CD4-positive, alpha-beta T cell (primary cell): Measurements from ENCODE around the gene PDE7B. TPM values are rescaled to one million over a fixed set of nuclear protein-coding genes. Genes with fewer than 3 reads are reported as not detected.

Source experiments
- ATAC-seq: fragments of 200-7000 bp; cut with Tn5 transposase; one replicate; pipeline ENCODE4 v1.10.0; 2022; ENCODE audit warnings: mild to moderate bottlenecking; ENCODE audit not compliant: poor library complexity
- CTCF ChIA-PET: fragments of 350-600 bp; sonication (Branson Sonifier 250); formaldehyde crosslinking; loops from one replicate; lab custom pipeline; 2021; ENCODE audit warnings: antibody characterized with exemption, inconsistent platforms; lab: Charles Lee
- POLR2A ChIA-PET: fragments of 350-600 bp; sonication (Branson Sonifier 250); formaldehyde crosslinking; loops from one replicate; lab custom pipeline; 2021; ENCODE audit warnings: antibody characterized with exemption, inconsistent platforms; lab: Charles Lee
- DNase-seq, 14 experiments: peaks; one replicate each; pipeline ENCODE4 v3.0.0-alpha.2; 2013 to 2020; ENCODE audit warnings: mixed read lengths in 2 of 14
- H3K27ac ChIP-seq, 2 donors: one replicate each; pipeline versions ENCODE4 v1.5.1 to v1.7.0; 2013; ENCODE audit warnings: low read length in 2 of 2, low read depth in 1 of 2, mild to moderate bottlenecking in 1 of 2
- H3K27me3 ChIP-seq, 2 experiments: 1 replicate in 1 of 2; 2 replicates in 1 of 2; pipeline versions ENCODE4 v1.6.1 to v1.7.0; 2013; ENCODE audit warnings: low read length in 2 of 2, control low read depth in 1 of 2, mild to moderate bottlenecking in 1 of 2, moderate library complexity in 1 of 2; ENCODE audit not compliant: insufficient read depth in 2 of 2, control insufficient read depth in 1 of 2
- H3K36me3 ChIP-seq: one replicate; pipeline ENCODE4 v1.6.1; 2013; ENCODE audit warnings: low read length, control low read depth; ENCODE audit not compliant: insufficient read depth
- H3K4me1 ChIP-seq: one replicate; pipeline ENCODE4 v1.6.1; 2013; ENCODE audit warnings: low read length, control low read depth; ENCODE audit not compliant: insufficient read depth
- H3K4me3 ChIP-seq: one replicate; pipeline ENCODE4 v1.5.1; 2013; ENCODE audit warnings: mild to moderate bottlenecking, low read length, moderate library complexity
- H3K9me3 ChIP-seq, 2 experiments: 1 replicate in 1 of 2; 2 replicates in 1 of 2; pipeline versions ENCODE4 v1.6.1 to v1.7.0; 2013; ENCODE audit warnings: low read length in 2 of 2, mild to moderate bottlenecking in 2 of 2, control low read depth in 1 of 2, moderate library complexity in 1 of 2; ENCODE audit not compliant: control insufficient read depth in 1 of 2, insufficient read depth in 1 of 2
- H3K27ac Mint-ChIP-seq: one replicate; pipeline ENCODE4 v1.8.0; 2020; ENCODE audit warnings: mixed read lengths
- H3K27me3 Mint-ChIP-seq: one replicate; pipeline ENCODE4 v1.8.0; 2021; ENCODE audit warnings: mixed read lengths
- H3K36me3 Mint-ChIP-seq: one replicate; pipeline ENCODE4 v1.8.0; 2021; ENCODE audit warnings: low read depth, mixed read lengths
- H3K4me1 Mint-ChIP-seq: one replicate; pipeline ENCODE4 v1.8.0; 2021; ENCODE audit warnings: low read depth, mixed read lengths
- H3K4me3 Mint-ChIP-seq: one replicate; pipeline ENCODE4 v1.8.0; 2020; ENCODE audit warnings: mild to moderate bottlenecking, mixed read lengths
- H3K9me3 Mint-ChIP-seq: one replicate; pipeline ENCODE4 v1.8.0; 2020; ENCODE audit warnings: mixed read lengths
- intact Hi-C, 2 experiments: fragments of 100-400 bp; cut with DNase I in 1 of 2; cut with micrococcal nuclease in 1 of 2; formaldehyde crosslinking; loops; one replicate each; pipeline versions ENCODE4 v1.15.1 to v1.9.0; 2023 to 2025; cut with DNase I, micrococcal nuclease
- total RNA-seq, 174 experiments: library from RNA in 2 of 174; stranded (reverse) in 2 of 174; gene quantifications; one replicate each; pipeline ENCODE4 v1.2.3 and lab custom pipeline; 2021 to 2026
- TF ChIP-seq, protein P1 (sequence below): fragments of 200-600 bp; IDR thresholded peaks from one replicate; pipeline ENCODE4 v1.8.0; 2022; ENCODE audit warnings: antibody characterized with exemption, mild to moderate bottlenecking

The PDE7B gene
- total RNA-seq, 2 experiments from 2014 or later = 0.25 to 0.34 TPM

DNA sequence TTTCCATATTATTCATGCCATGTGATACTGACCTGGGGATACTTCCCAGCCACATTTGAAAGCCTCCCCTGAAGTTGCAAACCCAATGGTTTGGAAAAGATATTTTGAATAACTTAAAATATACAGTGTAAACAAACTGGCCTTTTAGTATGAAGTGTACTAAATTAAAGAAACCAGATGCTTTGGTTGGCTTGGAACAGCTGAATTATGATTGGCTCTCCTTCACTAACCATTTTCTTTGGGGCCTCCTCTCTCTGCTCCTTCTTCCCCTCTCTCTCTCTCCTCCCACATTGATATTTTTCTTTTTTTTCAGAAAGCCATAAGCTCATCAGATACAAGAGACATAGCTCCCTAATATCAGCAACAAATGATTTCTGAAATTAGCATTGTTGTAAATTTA lies 232.0 kb downstream of the PDE7B start:
- no peaks in the 10 kb centered on the region for H3K27me3 Mint-ChIP-seq
- ChIA-PET POLR2A (no interaction called here), CTCF (no interaction called here)
- H3K4me3 Mint-ChIP-seq = no peak overlapping the region
- no peaks in the 10 kb centered on the region for H3K36me3 ChIP-seq
- TF ChIP-seq, protein P1, sequence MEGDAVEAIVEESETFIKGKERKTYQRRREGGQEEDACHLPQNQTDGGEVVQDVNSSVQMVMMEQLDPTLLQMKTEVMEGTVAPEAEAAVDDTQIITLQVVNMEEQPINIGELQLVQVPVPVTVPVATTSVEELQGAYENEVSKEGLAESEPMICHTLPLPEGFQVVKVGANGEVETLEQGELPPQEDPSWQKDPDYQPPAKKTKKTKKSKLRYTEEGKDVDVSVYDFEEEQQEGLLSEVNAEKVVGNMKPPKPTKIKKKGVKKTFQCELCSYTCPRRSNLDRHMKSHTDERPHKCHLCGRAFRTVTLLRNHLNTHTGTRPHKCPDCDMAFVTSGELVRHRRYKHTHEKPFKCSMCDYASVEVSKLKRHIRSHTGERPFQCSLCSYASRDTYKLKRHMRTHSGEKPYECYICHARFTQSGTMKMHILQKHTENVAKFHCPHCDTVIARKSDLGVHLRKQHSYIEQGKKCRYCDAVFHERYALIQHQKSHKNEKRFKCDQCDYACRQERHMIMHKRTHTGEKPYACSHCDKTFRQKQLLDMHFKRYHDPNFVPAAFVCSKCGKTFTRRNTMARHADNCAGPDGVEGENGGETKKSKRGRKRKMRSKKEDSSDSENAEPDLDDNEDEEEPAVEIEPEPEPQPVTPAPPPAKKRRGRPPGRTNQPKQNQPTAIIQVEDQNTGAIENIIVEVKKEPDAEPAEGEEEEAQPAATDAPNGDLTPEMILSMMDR = no peak
- intact Hi-C loops = no loop called here
- no peaks in the 10 kb centered on the region for H3K9me3 Mint-ChIP-seq
- no peaks in the 10 kb centered on the region for H3K36me3 Mint-ChIP-seq
- no peak for DNase-seq
- no peak overlapping the region for H3K27ac ChIP-seq
- no peak for ATAC-seq
- no peak overlapping the region for H3K4me3 ChIP-seq
- H3K4me1 Mint-ChIP-seq = no peaks in the 10 kb centered on the region
- no peaks in the 10 kb centered on the region for H3K4me1 ChIP-seq
- H3K27ac Mint-ChIP-seq = no peak overlapping the region
- H3K9me3 ChIP-seq = no peaks in the 10 kb centered on the region
- H3K27me3 ChIP-seq = no peaks in the 10 kb centered on the region

- Histone ChIP-seq H3K36me3 (no peaks in the 10 kb centered on the region), H3K27ac (no peak overlapping the region), H3K4me1 (no peaks in the 10 kb centered on the region), H3K9me3 (no peaks in the 10 kb centered on the region), H3K27me3 (no peaks in the 10 kb centered on the region), H3K4me3 (no peak overlapping the region)
- Mint-ChIP-seq H3K9me3 (no peaks in the 10 kb centered on the region), H3K4me1 (no peaks in the 10 kb centered on the region), H3K36me3 (no peaks in the 10 kb centered on the region), H3K4me3 (no peak overlapping the region), H3K27me3 (no peaks in the 10 kb centered on the region), H3K27ac (no peak overlapping the region)
- intact Hi-C loops = no loop called here
- TF ChIP-seq, protein P1 = no peak
- ChIA-PET POLR2A (no interaction called here), CTCF (no interaction called here)
- ATAC-seq (no peak), DNase-seq (no peak)
These were observed 232.9 kb downstream of the PDE7B start for GRCh38 chr6:136084403-136084802.

GRCh38 chr6:136085370-136086115 lies 234.0 kb downstream of the PDE7B start:
- no peaks in the 10 kb centered on the region for H3K27me3 Mint-ChIP-seq
- CTCF ChIA-PET = no interaction called here

More at GRCh38 chr6:136085370-136086115, 234.0 kb downstream of the PDE7B start:
- no peaks in the 10 kb centered on the region for H3K9me3 Mint-ChIP-seq
- Histone ChIP-seq H3K4me1 (no peaks in the 10 kb centered on the region), H3K27ac (no peak overlapping the region), H3K36me3 (no peaks in the 10 kb centered on the region), H3K4me3 (no peak overlapping the region), H3K27me3 (no peaks in the 10 kb centered on the region), H3K9me3 (no peaks in the 10 kb centered on the region)
- intact Hi-C loops = no loop called here
- no peaks in the 10 kb centered on the region for H3K4me1 Mint-ChIP-seq
- H3K36me3 Mint-ChIP-seq = no peaks in the 10 kb centered on the region
- H3K4me3 Mint-ChIP-seq = no peak overlapping the region
- no peak for DNase-seq
- TF ChIP-seq, protein P1 = no peak
- no peak for ATAC-seq
- H3K27ac Mint-ChIP-seq = no peak overlapping the region
- POLR2A ChIA-PET = no interaction called here
